VCaP (cell line): ENCODE results near the gene SLC44A1.

ENCODE experiments used
- H3K27ac ChIP-seq: fragments of 450-650 bp; 2 replicates; pipeline ENCODE4 v1.5.1; 2017
- CTCF ChIP-seq: fragments of 450-650 bp; conservative IDR thresholded peaks from 2 replicates; pipeline ENCODE4 v1.5.1; 2017; ENCODE audit warnings: mild to moderate bottlenecking, moderate library complexity

SLC44A1 gene

GRCh38 chr9:105473221-105473620 lies 228.8 kb downstream of the SLC44A1 start:
- TF ChIP-seq CTCF = no peak
- H3K27ac ChIP-seq = no peak overlapping the region

DNA sequence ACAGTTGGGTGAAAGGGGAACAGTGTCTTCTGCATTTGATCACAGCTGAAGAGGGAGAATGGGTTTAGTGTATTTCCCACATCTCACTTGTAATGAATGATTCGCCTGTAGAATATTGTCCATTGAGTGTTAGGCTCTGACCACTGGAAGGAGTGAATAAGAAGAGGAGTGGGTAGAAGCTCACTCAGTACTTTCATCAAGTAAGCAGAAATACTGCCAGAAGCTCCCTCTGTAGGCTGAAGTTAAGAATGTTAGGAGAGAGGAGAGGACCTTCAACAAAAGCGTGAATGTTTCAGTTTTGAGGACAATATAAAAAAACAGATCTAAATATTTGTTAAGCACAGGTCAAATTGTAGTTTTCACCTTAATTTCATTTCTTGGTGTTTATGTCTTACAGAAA lies 230.9 kb downstream of the SLC44A1 start:
- TF ChIP-seq CTCF = peak; percentile 65
- no peak overlapping the region for H3K27ac ChIP-seq

DNA sequence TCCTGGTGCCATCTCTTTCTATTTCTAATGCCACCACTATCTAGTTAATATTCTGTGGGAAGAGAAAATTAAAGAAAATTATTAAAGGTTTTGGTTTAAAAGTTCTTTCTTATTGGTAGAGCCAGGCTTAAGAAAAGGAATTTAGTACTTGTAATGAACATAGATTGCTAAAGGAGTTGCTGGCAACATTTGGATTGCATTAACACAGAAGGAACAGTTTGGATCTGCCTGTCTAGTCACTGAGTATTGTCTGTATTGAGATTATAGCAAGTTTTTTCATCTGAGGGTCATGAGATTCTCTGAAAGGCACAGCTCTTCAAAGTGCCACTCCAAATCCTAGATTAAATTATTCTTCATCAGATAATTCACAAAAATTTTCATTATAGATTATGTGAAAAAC lies 235.4 kb downstream of the SLC44A1 start:
- TF ChIP-seq CTCF = no peak
- no peak overlapping the region for H3K27ac ChIP-seq

GRCh38 chr9:105483618-105484017 lies 239.2 kb downstream of the SLC44A1 start:
- H3K27ac ChIP-seq = no peak overlapping the region
- TF ChIP-seq CTCF = no peak

DNA sequence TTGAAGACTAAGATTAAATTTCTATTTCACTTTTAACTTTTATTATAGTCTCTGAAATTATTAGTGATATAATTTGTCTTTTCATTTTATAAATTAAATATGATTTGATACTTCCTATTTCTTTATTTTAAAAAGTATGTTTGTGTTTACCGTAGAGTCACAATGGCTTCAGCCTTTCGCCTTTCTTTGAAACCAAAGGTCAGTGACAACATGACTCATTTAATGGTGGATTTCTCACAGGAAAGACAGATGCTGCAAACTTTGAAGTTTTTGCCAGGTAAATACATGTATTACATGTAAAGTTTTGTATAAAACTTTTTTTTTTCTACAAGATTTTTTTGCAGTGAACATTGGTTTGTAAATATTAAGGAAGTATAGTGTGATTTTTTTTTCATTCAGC lies 239.8 kb downstream of the SLC44A1 start:
- H3K27ac ChIP-seq = no peak overlapping the region
- no peak for TF ChIP-seq CTCF

- H3K27ac ChIP-seq = no peak overlapping the region
- TF ChIP-seq CTCF = no peak
These were observed 240.7 kb downstream of the SLC44A1 start for GRCh38 chr9:105485131-105485530.
